RKO (cell line): Measurements from ENCODE around the gene CNTN4.
"Not testable (repeated sequence)": the region's sequence is repeated elsewhere in the genome, so short reads cannot be mapped to it uniquely, and the experiment has no call there.

ENCODE experiments used
- DNase-seq: peaks from one replicate; pipeline ENCODE4 v3.0.0-alpha.2; 2016; ENCODE audit warnings: low spot score

Gene CNTN4

DNA sequence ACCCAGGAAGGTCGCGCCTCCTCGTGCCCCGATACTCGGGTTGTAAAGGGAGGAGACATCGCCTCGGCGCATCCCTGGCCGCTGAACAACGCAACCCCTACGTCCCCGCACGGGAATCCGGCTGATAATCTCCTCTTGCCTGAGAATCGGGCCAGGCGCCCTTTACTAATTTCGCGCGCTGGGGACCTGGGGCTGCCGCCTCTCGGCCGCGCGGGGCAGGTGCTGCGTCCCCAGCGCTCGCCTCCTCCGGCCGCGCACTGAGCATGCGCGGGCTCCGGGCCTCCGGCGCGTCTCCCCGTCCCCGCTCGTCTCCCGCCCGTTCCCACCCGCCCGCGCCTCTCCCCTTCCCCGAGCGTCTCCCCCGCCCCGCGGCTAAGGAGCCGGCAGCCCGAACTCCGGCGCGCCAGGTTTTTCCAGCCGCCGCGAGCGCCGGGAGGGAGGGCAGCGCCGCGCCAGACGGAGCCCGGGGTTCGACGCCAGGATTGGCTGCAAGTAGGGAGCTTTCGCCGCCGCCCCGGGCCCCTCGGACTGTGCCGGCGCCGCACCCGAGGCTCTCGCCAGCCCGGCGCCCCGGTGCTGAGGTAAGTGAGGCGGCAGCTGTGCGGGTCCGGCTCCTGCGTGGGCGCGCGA lies at the start of gene CNTN4:
TSS of gene CNTN4 (plus strand) at position 469 of the 630 bp plus-strand sequence.
- no peak for DNase-seq

DNA sequence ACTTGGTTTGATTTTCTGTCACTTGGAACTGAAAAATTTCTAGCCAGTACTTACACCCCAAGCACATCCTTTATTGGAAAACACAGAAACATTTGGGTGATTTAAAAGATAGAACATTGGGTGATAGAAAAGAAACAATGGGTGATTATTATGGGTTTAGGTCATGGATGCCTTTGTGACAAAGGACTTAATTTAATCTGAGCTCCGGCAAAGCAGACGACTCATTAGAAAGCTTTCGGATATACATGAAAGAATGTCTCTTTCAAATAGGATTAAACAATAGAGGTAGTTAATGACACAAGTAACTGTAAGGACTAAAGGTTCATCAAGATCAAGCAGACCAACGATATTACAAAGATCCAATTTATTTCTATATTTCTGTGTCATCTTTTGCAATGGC lies 37.3 kb upstream of the CNTN4 start:
- DNase-seq: no peak

DNA sequence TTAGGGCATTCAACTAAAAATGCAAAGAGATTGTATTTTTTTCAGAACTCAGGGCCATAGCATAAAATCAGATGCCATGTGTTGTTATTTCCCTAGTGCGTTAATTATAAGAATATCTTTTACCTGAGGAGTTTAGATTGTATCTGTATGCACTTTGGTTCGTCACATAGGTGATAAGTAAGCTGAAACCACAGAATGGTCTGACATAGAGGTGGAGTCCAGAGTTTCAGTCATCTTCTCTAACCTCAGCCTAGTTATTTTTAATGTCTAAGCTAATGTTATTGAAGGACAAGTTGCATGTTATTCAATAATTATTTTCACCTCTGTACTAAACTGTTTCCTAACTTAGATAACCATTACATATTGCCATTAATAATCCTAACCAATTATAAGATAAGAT lies 27.1 kb upstream of the CNTN4 start:
- DNase-seq: no peak

DNA sequence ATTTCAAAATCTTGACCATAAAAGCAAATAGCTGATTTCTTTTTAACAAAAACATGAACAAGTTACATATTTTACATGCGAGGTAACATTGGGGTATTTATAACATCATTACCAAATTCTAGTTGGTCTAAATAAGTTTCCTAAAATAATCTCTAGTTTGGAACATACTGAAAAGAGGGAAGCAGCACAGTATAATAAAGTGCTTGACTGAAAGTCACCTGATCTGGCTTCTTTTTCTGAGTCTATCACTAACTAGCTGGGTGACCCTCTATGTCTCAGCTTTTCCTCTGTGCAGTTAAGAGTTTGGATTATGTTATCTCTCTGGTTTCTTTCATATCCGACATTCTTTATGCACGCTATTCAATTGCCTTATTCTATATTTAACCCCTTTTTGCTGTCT lies 19.8 kb upstream of the CNTN4 start:
- no peak for DNase-seq

DNA sequence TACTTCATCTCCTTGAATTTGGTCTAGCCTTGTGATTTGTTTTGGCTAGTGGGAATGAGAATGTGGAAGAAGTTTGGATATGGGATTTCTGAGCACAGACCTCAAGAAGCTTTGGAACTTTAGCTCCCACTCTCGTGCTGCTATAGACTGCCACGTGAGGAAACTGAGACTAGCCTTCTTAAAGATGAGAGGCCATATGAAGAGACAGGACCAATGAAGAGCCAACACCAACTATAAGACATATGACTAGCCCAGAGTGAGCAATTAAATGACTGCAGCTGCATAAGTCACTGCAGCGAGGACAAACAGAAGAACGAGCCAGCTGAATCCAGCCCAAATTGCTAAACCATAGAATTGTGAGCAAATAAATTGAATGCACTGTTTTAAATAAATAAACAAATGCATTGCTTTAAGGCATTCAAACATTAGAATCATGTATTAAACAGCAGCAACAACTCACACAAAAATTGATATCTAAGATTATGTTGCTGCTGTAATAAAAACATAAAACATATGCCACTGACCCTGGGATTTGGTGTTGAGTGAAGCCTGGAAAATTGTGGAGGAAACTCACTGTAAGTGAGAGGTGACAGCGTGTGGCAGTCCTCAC lies 15.7 kb upstream of the CNTN4 start:
- no peak for DNase-seq

DNA sequence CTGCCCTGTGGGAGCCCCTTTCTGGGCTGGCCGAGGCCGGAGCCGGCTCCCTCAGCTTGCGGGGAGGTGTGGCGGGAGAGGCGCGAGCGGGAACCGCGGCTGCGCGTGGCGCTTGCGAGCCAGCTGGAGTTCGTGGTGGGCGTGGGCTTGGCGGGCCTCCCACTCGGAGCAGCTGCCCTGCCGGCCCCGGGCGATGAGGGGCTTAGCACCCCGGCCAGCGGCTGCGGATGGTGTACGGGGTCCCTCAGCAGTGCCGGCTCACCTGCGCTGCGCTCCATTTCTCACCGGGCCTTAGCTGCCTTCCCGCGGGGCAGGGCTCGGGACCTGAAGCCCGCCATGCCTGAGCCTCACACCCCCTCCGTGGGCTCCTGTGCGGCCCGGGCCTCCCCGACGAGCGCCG lies 15.1 kb upstream of the CNTN4 start:
- not testable (repeated sequence) for DNase-seq

DNA sequence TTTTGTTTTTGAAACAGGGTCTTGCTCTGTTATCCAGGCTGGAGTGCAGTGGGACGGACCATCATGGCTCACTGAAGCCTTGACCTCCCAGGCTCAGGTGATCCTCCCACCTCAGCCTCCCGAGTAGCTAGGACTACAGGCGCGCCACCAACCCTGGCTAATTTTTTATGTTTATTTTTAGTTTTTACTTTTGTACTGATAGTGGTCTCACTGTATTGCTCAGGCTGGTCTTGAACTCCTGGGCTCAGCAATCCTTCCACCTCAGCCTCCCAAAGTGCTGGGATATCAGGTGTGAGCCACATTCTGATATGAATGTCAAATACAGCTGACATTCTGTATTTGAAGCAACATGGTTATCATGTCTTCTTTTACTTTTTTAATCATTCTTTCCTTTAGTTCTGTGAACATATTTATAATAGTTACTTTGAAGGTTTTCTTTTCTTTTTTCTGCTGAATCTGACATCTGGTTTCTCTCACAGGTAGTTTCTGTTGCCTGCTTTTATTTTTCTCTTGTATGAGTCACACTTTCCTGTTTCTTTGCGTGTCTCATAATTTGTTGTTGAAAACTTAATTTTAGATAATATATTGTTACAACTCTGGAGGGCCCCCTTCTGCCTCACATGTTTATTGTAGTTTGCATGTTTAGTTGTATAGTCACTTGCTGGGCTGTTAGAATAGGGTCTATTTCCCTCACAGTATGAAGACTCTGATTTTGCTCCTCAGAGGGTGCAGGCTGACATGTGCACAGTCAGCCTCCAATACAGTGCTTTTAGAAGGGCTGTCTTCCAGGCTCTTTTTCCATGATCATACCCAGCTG lies 8.4 kb upstream of the CNTN4 start:
- DNase-seq: no peak

DNA sequence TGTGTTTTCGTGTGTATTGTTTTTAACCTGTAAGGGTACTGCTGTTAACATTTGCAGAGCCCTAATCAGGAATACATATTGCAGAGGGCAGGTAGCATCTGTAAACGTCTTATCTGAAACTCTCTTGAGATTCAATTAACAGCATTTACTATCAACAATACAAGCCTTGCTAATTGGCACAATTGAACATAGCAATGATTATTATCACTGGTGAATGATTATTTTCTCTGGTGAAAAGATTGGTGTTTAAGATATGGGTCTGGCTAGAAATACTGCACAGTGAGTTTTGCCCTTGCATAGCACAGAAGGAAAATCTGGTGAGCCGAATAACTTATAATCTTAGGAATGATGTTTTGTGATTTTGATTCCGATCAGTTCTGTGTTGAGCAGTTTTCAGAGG lies 5.9 kb upstream of the CNTN4 start:
- no peak for DNase-seq

DNA sequence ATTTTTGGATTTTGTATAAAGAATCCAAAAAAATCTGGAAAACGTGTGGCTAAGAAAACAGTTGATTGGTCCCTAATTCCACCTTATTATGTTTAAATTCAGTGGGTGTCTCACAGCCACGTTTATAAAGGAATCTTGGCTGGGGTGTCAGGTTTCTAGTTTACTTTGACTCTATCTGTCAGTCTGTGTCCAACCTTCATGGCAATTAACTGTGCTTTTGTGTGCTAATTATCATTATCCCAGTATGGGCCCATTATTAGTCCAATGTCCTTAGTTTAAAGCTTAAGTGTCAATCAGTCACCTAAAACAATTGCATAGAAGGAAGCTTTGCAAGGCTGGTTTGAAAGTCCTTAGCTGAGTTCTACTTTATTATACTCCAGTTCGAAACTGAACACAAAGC lies 3.7 kb upstream of the CNTN4 start:
- DNase-seq: no peak

DNA sequence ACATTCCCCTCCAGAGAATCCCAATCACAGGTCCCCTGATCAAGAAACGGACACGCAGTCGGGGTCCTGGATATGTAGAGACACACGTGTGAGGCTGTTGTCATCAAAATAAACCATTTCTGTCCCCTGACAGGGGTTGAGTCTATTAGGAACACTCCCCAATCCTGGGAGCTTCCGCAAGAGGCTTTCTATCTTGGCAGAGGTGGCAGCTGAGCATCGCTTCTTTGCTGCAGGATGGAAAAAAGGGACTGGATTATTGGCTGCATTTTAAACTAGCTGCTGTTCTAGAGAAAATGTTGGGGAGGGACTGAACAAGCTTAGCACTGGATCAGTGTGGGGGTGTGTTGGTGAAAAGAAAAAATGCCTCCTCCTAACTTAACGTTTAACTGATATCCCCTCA lies 2.5 kb upstream of the CNTN4 start:
- DNase-seq: no peak

DNA sequence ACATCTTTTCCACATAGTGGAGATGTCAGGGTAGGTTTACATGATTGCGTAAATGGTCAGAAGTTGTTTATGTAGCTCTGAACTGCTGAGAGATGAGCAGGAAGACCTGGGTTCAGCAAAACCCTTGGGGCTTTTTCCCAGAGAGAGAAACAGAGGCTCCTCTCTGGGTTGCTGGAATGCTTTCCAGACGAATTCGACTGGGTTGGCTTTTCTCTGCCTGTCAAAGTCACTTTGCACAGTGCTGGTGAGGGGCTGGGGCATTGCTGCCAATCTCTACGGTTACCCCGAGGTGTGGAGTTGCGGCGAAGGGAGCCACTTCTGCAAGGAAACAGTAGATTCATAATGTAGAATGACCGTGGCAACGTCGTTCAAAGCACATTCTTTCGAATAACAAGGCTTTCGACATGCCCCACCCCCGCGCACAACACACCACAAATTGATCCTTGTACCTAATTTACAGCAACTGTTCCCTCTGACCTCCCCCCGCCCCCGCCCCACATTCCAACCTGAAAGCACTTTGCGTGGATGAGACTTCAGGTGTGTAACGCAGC lies 950 bp upstream of the CNTN4 start:
- DNase-seq: no peak

DNA sequence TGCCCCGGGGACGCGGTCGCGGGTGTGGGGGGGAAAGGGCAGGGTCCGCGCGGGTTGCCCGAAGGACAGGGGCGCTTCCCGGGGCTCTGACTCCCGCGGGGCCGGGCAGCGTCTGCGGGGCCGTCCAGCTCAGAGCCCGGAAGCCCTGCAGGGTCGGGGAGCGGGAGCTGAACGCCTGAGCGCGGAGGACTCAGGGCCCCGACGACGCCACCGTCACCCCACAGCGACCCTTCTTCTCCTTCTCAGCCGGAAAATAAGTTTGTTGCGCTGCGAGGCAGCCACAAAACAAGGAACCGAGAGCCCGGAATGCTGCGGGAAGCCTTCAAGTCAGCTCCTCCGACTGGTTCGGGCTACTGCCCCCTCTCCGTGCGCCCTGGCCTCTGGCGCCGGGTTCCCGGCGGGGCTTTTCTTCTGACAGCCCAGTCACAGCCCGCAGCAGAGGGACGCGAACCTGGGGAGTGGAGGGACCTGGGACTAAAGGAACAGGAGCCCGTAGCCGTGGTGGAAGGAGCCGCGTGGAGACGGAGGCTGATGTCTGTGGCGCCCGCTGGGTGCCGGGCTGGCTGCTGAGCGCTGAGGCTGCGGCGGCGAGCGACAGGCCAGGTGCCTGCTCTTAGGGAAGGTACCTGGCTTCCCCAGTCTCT lies 484 bp downstream of the CNTN4 start:
- no peak for DNase-seq

DNA sequence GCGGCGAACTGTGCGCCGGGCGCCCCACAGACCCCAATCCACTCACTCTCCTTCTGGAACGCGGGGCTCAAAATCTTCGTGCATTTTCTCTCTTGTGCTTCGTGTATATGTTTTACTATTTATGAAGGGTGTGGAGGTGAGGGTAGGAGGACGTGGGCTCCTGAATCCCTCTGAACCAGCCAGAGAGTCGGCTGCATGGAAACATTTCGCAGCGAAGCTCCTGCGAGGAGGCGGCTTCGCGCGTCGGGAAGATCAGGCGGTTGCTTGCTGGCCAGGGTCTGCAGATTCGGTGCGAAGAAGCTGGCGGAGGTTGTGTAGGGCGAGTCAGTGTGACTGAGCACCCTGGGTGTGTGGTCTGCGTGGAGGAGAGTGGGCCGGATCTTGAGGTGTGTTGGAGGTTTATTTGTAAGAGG lies 1.1 kb downstream of the CNTN4 start:
- DNase-seq: no peak

DNA sequence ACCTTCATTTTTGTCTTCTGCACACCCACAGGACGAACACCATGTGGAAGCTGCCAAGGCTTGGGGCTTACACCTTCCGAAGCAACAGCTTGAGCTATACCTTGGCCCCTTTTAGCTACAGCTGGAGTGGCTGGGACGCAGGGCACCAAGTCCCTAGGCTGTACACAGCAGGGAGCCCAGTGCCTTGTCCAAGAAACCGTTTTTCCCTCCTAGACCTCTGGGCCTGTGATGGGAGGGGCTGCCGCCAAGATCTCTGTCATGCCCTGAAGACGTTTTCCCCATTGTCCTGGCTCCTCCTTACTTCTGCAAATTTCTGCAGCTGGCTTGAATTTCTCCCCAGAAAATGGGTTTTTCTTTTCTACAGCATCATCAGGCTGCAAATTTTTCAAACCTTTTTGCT lies 7.8 kb downstream of the CNTN4 start:
- no peak for DNase-seq

DNA sequence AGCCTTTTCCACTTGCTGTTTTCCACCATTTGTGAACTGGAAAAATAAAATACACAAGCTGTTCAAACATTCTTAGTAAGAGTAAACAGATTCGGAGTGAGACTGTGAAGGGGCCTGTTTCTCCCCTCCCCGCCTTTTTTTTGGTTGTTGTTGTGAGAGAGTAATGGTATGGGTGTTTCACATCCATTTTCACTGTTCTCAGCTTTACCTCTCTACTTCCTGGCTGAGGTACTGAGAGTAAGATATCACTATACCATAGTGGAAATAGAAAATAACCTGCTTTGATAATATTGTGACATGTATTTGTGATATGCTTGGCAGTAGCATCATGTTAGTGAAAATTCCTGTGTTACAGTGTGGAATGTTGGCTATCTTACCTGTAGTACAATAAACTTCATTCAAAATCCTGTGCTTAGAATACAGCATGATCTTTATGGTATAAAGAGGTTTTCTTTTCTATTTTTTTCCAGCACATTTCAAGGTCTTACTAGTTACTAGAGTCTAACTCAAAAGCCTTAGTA lies 12.0 kb downstream of the CNTN4 start:
- no peak for DNase-seq

DNA sequence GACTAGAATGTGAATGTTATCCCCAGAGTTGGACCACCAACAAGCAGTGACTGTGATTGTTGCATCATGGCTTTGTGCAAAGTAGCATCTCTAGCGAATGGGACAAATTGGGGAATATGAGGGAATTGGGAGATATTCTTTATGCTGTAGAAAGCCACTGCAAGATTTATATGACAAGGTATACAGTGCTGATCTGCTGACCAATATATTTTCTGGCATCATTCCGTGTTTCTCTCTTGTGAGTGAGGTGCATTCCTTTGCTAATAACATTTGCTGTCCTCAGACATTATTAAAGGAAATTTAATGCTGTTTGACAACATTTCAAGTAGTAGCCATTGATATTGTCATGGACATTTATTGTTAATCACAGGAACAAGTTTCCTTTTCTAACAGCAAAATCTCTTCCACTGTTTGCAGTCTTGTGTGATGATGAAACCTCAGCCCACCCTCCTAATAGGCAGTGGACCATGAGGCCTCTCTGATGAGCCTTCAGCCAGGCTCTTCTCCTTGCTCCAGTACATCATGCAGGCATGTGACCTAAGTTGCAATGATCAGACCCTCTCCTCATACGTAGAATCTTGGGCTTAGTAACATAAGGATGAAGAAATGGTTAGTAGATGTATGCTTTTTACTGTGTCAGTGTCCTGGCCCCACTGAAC lies 16.1 kb downstream of the CNTN4 start:
- no peak for DNase-seq

DNA sequence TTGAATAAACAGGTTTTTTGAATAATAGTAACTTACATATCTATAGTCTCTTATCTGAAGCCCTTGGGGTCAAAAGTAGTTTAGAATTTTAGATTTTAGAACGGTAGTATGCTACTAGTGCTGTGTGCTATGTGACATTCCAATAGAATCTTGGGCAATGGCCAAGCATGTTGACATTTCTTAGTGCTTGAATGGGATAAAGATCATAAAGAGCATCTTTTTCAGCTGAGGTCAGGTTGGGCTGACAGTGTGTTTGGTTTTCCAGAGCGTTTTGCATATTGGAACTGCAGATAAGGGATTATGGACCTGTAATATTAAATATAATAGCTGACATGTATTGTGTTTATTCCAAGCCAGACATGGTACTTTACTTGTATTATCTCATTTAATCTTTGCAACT lies 32.1 kb downstream of the CNTN4 start:
- no peak for DNase-seq

DNA sequence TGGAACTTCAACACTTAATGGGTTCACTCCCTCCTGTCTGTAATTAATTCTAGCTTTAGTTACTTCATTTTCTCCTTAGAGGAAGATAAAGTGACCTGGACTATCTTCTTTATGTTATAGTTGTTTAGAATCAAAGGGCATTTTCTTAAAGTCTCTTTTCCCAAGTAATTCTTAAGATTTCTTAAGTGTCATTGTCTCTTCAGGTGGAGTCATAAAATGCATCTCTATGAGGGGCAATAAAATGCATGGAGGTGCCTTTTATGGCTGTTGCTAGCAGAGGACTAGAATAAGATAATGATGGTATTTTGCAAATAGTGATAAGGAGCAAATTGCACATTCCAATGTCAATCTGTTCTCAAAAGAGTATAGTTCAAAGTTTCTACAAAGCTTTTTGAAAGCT lies 34.5 kb downstream of the CNTN4 start:
- no peak for DNase-seq

DNA sequence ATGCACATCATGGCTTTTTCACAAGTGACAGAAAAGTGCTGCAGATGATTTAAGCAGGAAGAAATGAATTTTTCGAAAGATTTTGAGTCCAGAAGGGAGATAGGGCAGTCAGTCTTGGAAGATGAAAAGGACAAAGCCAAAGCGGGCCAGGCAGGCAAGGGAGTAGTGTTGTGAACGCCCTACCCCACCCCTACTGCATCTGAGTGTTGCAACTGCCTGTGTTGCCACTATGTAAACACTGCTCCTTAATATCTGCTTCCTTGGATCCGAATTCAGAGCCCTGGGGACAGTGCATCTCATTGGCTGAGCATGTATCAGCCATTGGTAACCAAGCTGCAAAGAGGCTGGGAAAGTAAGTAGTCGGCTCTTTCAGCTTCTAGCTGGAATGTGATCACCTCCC lies 39.0 kb downstream of the CNTN4 start:
- DNase-seq: no peak

DNA sequence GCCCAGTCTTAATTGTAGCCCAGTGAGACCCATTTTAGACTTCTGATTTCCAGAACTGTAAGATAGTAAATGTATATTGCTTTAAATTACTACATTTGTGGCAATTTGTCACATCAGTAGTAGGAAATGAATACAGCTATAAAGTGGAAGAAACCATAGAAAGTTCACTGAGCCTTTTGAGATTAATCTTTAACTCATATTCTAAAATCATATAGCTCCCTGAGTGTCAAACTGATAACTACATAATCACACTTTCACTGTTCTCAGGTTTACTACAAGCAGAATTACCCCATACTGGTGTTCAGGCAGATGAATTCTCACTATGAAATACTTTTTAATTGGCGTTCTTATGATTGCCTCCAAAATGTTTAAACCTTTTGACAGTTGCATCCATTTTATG lies 42.8 kb downstream of the CNTN4 start:
- DNase-seq: no peak

DNA sequence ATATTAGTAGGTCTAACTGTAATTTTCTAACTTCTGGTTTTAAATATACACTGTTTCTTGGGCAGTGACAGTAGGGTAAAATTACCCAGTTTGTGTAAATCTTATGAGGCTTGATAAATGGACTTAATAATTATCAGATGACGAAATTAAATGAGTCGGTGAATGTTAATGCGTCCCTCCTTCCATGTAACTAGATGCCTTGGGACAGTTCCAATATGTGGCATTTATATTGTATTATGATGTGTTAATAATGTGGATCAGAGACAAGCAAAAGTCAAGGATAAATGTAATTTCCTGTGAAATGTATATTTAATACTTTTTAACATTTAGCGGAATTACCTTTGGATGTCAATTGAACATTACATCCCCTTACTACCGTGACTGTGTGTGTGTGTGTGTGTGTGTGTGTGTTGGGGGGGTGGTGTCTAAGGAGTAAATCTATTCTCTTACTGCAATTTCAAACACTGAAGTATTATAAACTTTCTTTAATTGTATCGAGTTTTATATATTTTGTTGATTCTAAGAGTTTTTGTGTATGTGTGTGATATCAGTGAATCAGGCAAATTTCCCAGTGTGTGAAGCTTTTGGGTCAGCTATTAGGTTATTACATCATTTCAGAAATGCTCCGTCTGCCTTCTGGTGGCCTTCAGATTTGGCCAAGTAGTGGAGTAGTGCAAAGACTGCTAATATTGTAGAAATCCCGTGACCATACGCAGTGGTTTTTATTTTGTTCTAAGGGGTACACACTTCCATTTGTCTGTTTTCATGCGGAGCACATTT lies 50.1 kb downstream of the CNTN4 start:
- DNase-seq: no peak
